GM23338 (cell line): ENCODE results near the gene HSPA9. TPM values are rescaled to one million over a fixed set of nuclear protein-coding genes. Genes with fewer than 3 reads are reported as not detected.

ENCODE experiments used
- ATAC-seq: fragments of 200-7000 bp; cut with Tn5 transposase; 3 replicates; pipeline ENCODE4 v1.9.1; 2020
- DNase-seq: peaks from one replicate; pipeline ENCODE4 v3.0.0-alpha.2; 2015; ENCODE audit warnings: low spot score
- H2AFZ ChIP-seq: fragments of 200-600 bp; sonication (generic); 2 replicates; pipeline ENCODE4 v1.8.0; 2016; ENCODE audit warnings: antibody characterized with exemption, mild to moderate bottlenecking, moderate library complexity
- H3F3A ChIP-seq: fragments of 200-600 bp; sonication (generic); replicated peaks from 2 replicates; pipeline ENCODE4 v1.8.0; 2017; ENCODE audit warnings: antibody characterized with exemption, mixed run types, low read depth
- H3K27ac ChIP-seq: fragments of 200-600 bp; sonication (generic); 2 replicates; pipeline ENCODE4 v1.6.1; 2016; ENCODE audit warnings: low read depth
- H3K27me3 ChIP-seq: fragments of 200-600 bp; sonication (generic); 2 replicates; pipeline ENCODE4 v1.8.0; 2016; ENCODE audit warnings: mild to moderate bottlenecking, mixed run types, moderate library complexity; ENCODE audit not compliant: insufficient read depth
- H3K36me3 ChIP-seq: fragments of 200-600 bp; sonication (generic); 2 replicates; pipeline ENCODE4 v1.8.0; 2016; ENCODE audit warnings: mild to moderate bottlenecking; ENCODE audit not compliant: insufficient read depth
- H3K4me1 ChIP-seq: fragments of 200-600 bp; sonication (generic); 2 replicates; pipeline ENCODE4 v1.8.0; 2016; ENCODE audit warnings: mild to moderate bottlenecking, moderate library complexity; ENCODE audit not compliant: insufficient read depth
- H3K4me2 ChIP-seq: fragments of 200-600 bp; sonication (generic); 2 replicates; pipeline ENCODE4 v1.7.1; 2017; ENCODE audit warnings: mixed run types
- H3K4me3 ChIP-seq: fragments of 200-600 bp; sonication (generic); 2 replicates; pipeline ENCODE4 v1.6.1; 2016; ENCODE audit warnings: mixed run types
- H3K79me2 ChIP-seq: fragments of 200-600 bp; sonication (generic); replicated peaks from 2 replicates; pipeline ENCODE4 v1.8.0; 2017; ENCODE audit warnings: mild to moderate bottlenecking; ENCODE audit not compliant: insufficient read depth
- H3K9me2 ChIP-seq: fragments of 200-600 bp; sonication (generic); 2 replicates; pipeline ENCODE4 v1.8.0; 2017; ENCODE audit not compliant: insufficient read depth
- H4K20me1 ChIP-seq: fragments of 200-600 bp; sonication (generic); replicated peaks from 2 replicates; pipeline ENCODE4 v1.8.0; 2017; ENCODE audit warnings: mild to moderate bottlenecking; ENCODE audit not compliant: insufficient read depth
- H3K27ac Mint-ChIP-seq: 2 replicates; pipeline ENCODE4 v1.8.0; 2020; ENCODE audit warnings: inconsistent platforms, mild to moderate bottlenecking, moderate library complexity, mixed read lengths
- H3K27me3 Mint-ChIP-seq: 3 replicates; pipeline ENCODE4 v1.8.0; 2022; ENCODE audit warnings: low read depth, mild to moderate bottlenecking, moderate library complexity, mixed read lengths, inconsistent platforms; ENCODE audit not compliant: insufficient read depth, poor library complexity
- H3K36me3 Mint-ChIP-seq: 3 replicates; pipeline ENCODE4 v1.8.0; 2021; ENCODE audit warnings: low read depth, mild to moderate bottlenecking, inconsistent platforms, moderate library complexity, mixed read lengths
- H3K4me1 Mint-ChIP-seq: 3 replicates; pipeline ENCODE4 v1.8.0; 2020; ENCODE audit warnings: mild to moderate bottlenecking, inconsistent platforms, mixed read lengths
- H3K4me3 Mint-ChIP-seq: 3 replicates; pipeline ENCODE4 v1.8.0; 2021; ENCODE audit warnings: moderate library complexity, mild to moderate bottlenecking, inconsistent platforms, mixed read lengths
- H3K9me3 Mint-ChIP-seq: 3 replicates; pipeline ENCODE4 v1.8.0; 2020; ENCODE audit warnings: moderate library complexity, mild to moderate bottlenecking, inconsistent platforms, mixed read lengths
- CREB1 ChIP-seq: fragments of 250-450 bp; sonication (Bioruptor Pico); IDR thresholded peaks from 2 replicates; pipeline ENCODE4 v1.5.0; 2020; ENCODE audit warnings: low read depth, mild to moderate bottlenecking, moderate library complexity
- EZH2phosphoT487 ChIP-seq: fragments of 200-600 bp; sonication (generic); IDR thresholded peaks from one replicate; pipeline ENCODE4 v1.8.1; 2018; ENCODE audit warnings: antibody characterized with exemption; ENCODE audit not compliant: unreplicated experiment
- JUNB ChIP-seq: IDR thresholded peaks from one replicate; pipeline ENCODE4 v1.6.1; 2016; ENCODE audit warnings: antibody characterized with exemption; ENCODE audit not compliant: unreplicated experiment
- POLR2AphosphoS5 ChIP-seq: IDR thresholded peaks from 2 replicates; pipeline ENCODE4 v1.6.1; 2016; ENCODE audit warnings: antibody characterized with exemption, low read depth
- ZNF114 ChIP-seq: fragments of 250-450 bp; sonication (Bioruptor Pico); IDR thresholded peaks from 2 replicates; pipeline ENCODE4 v1.5.0; 2020; ENCODE audit warnings: mild to moderate bottlenecking, moderate library complexity
- polyA plus RNA-seq: library from polyadenylated mRNA; unstranded; fragments of >200 nt; fragmentation: Nextera tagmentation; extraction: Ambion mirVana; gene quantifications from 2 replicates; pipeline ENCODE4 v1.2.1, GENCODE V29; 2016
- total RNA-seq: library from RNA; depleted of rRNA; stranded (reverse); fragments of >200 nt; shearing (Covaris generic); gene quantifications from 2 replicates; pipeline ENCODE4 v1.2.3, GENCODE V29; 2014
- TF ChIP-seq, protein P1 (sequence below), 2 experiments: fragments of 200-600 bp in 1 of 2; sonication (generic) in 1 of 2; conservative IDR thresholded peaks; 2 replicates each; pipeline versions ENCODE4 v1.5.1 to v1.6.1; 2016 to 2017; ENCODE audit warnings: antibody characterized with exemption in 2 of 2, low read depth in 2 of 2, mild to moderate bottlenecking in 2 of 2, moderate library complexity in 1 of 2
- TF ChIP-seq, protein P2 (sequence below): fragments of 250-450 bp; sonication (Bioruptor Pico); IDR thresholded peaks from 2 replicates; pipeline ENCODE4 v1.5.0; 2020; ENCODE audit warnings: mild to moderate bottlenecking, moderate library complexity
- TF ChIP-seq, protein P3 (sequence below): IDR thresholded peaks from one replicate; pipeline ENCODE4 v1.6.1; 2018; ENCODE audit warnings: antibody characterized with exemption; ENCODE audit not compliant: unreplicated experiment
- TF ChIP-seq, protein P4 (sequence below): IDR thresholded peaks from 2 replicates; pipeline ENCODE4 v1.6.1; 2016; ENCODE audit warnings: antibody characterized with exemption

HSPA9 gene
- total and polyA plus RNA-seq, 2 experiments from 2014 or later, result 302 to 751 TPM

DNA sequence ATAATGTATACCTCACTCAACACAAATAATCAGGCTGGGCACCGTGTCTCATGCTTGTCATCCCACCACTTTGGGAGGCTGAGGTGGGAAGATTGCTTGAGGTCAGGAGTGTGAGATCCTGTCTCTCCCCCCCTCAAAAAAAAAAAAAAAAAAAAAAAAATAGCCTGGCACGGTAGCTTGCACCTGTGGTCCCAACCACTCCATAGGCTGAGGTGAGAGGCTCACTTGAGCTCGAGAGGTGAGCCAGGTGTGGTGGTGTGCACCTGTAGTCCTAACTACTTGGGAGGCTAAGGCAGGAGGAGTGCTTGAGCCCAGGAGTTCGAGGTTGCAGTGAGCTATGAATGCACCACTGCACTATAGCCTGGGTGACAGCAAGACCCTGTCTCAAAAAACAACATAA lies 22.5 kb downstream of the HSPA9 start:
- Histone ChIP-seq H2AFZ (no peak overlapping the region), H3K79me2 (peaks cover 35% of the 10 kb centered on the region), H3K27me3 (no peaks in the 10 kb centered on the region), H3K36me3 (peaks cover 31% of the 10 kb centered on the region), H3K9me2 (no peaks in the 10 kb centered on the region), H3K4me1 (no peaks in the 10 kb centered on the region), H3K4me3 (no peak overlapping the region), H3K27ac (no peak overlapping the region; the same call in 1 of the 2 replicates), H4K20me1 (peaks cover 40% of the 10 kb centered on the region), H3K4me2 (no peak overlapping the region), H3F3A (peaks cover 53% of the 10 kb centered on the region)
- DNase-seq (no peak), ATAC-seq (peak; percentile 16; the same call in 2 of the 3 replicates)
- Mint-ChIP-seq H3K4me1 (no peaks in the 10 kb centered on the region; the same call in 2 of the 3 replicates), H3K36me3 (peaks cover 57% of the 10 kb centered on the region), H3K27ac (0 out of 2 replicates have a peak overlapping the region, but pooled peaks have one; percentile 2), H3K27me3 (peaks cover 11% of the 10 kb centered on the region), H3K4me3 (no peak overlapping the region; the same call in 2 of the 3 replicates), H3K9me3 (no peaks in the 10 kb centered on the region)
- TF ChIP-seq ZNF114 (no peak), JUNB (no peak), POLR2AphosphoS5 (peak; percentile 9; the same call in 1 of the 2 replicates)

DNA sequence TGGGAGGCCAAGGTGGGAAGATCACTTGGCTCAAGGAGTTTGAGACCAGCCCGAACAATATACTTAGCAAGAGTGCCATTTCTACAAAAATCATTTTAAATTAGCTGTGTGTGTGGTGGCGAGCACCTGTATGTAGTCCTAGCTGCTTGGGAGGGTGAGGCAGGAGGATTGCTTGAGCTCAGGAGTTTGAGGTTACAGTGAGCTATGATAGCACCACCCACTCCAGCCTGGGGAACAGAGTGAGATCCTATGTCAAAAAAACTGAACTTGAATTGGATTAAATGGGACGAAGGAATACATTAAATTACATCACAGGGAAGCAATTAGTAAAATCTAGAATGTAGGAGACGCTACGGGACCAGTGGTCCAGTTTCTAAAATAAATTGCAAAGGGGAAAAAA lies 25.8 kb downstream of the HSPA9 start:
- Histone ChIP-seq H3K79me2 (peaks cover 64% of the 10 kb centered on the region), H3K9me2 (no peaks in the 10 kb centered on the region), H3K4me2 (no peak overlapping the region), H2AFZ (no peak overlapping the region), H3K27me3 (no peaks in the 10 kb centered on the region), H4K20me1 (peaks cover 40% of the 10 kb centered on the region; the same call in 1 of the 2 replicates), H3K36me3 (no peaks in the 10 kb centered on the region; the same call in 1 of the 2 replicates), H3K4me3 (no peak overlapping the region), H3K27ac (no peak overlapping the region), H3F3A (peaks cover 25% of the 10 kb centered on the region), H3K4me1 (peaks cover 12% of the 10 kb centered on the region)
- DNase-seq (no peak), ATAC-seq (no peak)
- TF ChIP-seq POLR2AphosphoS5 (no peak), JUNB (no peak), CREB1 (CRISPR knock-in tag) (no peak), EZH2phosphoT487 (no peak)
- TF ChIP-seq, protein P1, sequence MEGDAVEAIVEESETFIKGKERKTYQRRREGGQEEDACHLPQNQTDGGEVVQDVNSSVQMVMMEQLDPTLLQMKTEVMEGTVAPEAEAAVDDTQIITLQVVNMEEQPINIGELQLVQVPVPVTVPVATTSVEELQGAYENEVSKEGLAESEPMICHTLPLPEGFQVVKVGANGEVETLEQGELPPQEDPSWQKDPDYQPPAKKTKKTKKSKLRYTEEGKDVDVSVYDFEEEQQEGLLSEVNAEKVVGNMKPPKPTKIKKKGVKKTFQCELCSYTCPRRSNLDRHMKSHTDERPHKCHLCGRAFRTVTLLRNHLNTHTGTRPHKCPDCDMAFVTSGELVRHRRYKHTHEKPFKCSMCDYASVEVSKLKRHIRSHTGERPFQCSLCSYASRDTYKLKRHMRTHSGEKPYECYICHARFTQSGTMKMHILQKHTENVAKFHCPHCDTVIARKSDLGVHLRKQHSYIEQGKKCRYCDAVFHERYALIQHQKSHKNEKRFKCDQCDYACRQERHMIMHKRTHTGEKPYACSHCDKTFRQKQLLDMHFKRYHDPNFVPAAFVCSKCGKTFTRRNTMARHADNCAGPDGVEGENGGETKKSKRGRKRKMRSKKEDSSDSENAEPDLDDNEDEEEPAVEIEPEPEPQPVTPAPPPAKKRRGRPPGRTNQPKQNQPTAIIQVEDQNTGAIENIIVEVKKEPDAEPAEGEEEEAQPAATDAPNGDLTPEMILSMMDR (conservative IDR thresholded peaks at IDR 0.05; ENCODE audit: low read depth in 2 of 2), result no peak
- TF ChIP-seq, protein P2, sequence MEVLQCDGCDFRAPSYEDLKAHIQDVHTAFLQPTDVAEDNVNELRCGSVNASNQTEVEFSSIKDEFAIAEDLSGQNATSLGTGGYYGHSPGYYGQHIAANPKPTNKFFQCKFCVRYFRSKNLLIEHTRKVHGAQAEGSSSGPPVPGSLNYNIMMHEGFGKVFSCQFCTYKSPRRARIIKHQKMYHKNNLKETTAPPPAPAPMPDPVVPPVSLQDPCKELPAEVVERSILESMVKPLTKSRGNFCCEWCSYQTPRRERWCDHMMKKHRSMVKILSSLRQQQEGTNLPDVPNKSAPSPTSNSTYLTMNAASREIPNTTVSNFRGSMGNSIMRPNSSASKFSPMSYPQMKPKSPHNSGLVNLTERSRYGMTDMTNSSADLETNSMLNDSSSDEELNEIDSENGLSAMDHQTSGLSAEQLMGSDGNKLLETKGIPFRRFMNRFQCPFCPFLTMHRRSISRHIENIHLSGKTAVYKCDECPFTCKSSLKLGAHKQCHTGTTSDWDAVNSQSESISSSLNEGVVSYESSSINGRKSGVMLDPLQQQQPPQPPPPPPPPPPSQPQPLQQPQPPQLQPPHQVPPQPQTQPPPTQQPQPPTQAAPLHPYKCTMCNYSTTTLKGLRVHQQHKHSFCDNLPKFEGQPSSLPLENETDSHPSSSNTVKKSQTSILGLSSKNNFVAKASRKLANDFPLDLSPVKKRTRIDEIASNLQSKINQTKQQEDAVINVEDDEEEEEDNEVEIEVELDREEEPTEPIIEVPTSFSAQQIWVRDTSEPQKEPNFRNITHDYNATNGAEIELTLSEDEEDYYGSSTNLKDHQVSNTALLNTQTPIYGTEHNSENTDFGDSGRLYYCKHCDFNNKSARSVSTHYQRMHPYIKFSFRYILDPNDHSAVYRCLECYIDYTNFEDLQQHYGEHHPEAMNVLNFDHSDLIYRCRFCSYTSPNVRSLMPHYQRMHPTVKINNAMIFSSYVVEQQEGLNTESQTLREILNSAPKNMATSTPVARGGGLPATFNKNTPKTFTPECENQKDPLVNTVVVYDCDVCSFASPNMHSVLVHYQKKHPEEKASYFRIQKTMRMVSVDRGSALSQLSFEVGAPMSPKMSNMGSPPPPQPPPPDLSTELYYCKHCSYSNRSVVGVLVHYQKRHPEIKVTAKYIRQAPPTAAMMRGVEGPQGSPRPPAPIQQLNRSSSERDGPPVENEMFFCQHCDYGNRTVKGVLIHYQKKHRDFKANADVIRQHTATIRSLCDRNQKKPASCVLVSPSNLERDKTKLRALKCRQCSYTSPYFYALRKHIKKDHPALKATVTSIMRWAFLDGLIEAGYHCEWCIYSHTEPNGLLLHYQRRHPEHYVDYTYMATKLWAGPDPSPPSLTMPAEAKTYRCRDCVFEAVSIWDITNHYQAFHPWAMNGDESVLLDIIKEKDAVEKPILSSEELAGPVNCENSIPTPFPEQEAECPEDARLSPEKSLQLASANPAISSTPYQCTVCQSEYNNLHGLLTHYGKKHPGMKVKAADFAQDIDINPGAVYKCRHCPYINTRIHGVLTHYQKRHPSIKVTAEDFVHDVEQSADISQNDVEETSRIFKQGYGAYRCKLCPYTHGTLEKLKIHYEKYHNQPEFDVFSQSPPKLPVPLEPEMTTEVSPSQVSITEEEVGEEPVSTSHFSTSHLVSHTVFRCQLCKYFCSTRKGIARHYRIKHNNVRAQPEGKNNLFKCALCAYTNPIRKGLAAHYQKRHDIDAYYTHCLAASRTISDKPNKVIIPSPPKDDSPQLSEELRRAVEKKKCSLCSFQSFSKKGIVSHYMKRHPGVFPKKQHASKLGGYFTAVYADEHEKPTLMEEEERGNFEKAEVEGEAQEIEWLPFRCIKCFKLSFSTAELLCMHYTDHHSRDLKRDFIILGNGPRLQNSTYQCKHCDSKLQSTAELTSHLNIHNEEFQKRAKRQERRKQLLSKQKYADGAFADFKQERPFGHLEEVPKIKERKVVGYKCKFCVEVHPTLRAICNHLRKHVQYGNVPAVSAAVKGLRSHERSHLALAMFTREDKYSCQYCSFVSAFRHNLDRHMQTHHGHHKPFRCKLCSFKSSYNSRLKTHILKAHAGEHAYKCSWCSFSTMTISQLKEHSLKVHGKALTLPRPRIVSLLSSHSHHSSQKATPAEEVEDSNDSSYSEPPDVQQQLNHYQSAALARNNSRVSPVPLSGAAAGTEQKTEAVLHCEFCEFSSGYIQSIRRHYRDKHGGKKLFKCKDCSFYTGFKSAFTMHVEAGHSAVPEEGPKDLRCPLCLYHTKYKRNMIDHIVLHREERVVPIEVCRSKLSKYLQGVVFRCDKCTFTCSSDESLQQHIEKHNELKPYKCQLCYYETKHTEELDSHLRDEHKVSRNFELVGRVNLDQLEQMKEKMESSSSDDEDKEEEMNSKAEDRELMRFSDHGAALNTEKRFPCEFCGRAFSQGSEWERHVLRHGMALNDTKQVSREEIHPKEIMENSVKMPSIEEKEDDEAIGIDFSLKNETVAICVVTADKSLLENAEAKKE (CRISPR knock-in tag), result no peak
- TF ChIP-seq, protein P3, sequence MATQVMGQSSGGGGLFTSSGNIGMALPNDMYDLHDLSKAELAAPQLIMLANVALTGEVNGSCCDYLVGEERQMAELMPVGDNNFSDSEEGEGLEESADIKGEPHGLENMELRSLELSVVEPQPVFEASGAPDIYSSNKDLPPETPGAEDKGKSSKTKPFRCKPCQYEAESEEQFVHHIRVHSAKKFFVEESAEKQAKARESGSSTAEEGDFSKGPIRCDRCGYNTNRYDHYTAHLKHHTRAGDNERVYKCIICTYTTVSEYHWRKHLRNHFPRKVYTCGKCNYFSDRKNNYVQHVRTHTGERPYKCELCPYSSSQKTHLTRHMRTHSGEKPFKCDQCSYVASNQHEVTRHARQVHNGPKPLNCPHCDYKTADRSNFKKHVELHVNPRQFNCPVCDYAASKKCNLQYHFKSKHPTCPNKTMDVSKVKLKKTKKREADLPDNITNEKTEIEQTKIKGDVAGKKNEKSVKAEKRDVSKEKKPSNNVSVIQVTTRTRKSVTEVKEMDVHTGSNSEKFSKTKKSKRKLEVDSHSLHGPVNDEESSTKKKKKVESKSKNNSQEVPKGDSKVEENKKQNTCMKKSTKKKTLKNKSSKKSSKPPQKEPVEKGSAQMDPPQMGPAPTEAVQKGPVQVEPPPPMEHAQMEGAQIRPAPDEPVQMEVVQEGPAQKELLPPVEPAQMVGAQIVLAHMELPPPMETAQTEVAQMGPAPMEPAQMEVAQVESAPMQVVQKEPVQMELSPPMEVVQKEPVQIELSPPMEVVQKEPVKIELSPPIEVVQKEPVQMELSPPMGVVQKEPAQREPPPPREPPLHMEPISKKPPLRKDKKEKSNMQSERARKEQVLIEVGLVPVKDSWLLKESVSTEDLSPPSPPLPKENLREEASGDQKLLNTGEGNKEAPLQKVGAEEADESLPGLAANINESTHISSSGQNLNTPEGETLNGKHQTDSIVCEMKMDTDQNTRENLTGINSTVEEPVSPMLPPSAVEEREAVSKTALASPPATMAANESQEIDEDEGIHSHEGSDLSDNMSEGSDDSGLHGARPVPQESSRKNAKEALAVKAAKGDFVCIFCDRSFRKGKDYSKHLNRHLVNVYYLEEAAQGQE, result no peak
- TF ChIP-seq, protein P4, sequence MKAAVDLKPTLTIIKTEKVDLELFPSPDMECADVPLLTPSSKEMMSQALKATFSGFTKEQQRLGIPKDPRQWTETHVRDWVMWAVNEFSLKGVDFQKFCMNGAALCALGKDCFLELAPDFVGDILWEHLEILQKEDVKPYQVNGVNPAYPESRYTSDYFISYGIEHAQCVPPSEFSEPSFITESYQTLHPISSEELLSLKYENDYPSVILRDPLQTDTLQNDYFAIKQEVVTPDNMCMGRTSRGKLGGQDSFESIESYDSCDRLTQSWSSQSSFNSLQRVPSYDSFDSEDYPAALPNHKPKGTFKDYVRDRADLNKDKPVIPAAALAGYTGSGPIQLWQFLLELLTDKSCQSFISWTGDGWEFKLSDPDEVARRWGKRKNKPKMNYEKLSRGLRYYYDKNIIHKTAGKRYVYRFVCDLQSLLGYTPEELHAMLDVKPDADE, result no peak
- no peak overlapping the region for H3K27ac Mint-ChIP-seq
- H3K36me3 Mint-ChIP-seq, result peaks cover 24% of the 10 kb centered on the region
- peaks cover 13% of the 10 kb centered on the region for H3K27me3 Mint-ChIP-seq
- no peak overlapping the region for H3K4me3 Mint-ChIP-seq
- peaks cover 7% of the 10 kb centered on the region; the same call in 2 of the 3 replicates for H3K4me1 Mint-ChIP-seq
- no peaks in the 10 kb centered on the region for H3K9me3 Mint-ChIP-seq
